GM18909 (cell line): Measurements from ENCODE around the gene DDX5.

ENCODE experiments used
- ATAC-seq: cut with Tn5 transposase; IDR thresholded peaks from one replicate; pipeline ENCODE4 v1.9.1; 2021; ENCODE audit warnings: mild to moderate bottlenecking; ENCODE audit not compliant: unreplicated experiment, poor library complexity

Gene DDX5

DNA sequence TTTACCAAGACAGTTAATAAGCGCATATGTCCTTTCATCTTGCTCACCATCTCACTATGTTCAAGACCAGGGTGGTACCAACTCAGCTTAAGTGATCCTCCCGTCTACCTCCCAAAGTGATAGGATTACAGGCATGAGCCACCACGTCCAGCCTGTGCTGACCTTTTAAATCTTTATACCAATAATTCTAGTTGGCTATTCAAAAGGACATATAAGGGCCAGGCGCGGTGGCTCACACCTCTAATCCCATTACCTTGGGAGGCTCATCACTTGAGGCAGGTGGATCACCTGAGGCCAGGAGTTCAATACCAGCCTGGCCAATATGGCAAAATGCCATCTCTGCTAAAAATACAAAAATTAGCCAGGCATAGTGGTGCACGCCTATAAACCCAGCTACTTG is 3.1 kb upstream of the DDX5 start:
- no peak for ATAC-seq

DNA sequence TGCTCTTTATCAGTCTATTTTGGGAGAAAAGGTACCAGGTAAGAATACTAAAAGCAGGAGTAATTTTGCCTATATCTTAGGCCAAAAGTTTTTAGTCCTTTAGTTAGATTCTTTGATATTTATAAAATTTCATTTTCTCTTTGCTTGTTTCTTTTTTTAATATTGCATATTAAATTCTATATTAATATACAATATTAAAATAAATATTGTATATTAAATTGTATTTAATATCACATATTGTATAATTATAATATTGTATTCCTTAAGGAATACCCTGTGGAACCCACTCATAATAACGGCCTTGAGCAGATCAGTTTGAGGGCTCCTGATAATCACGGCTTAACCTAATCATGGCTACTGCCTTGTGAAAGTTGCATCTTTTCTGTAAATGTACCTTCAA is 2.6 kb upstream of the DDX5 start:
- no peak for ATAC-seq

DNA sequence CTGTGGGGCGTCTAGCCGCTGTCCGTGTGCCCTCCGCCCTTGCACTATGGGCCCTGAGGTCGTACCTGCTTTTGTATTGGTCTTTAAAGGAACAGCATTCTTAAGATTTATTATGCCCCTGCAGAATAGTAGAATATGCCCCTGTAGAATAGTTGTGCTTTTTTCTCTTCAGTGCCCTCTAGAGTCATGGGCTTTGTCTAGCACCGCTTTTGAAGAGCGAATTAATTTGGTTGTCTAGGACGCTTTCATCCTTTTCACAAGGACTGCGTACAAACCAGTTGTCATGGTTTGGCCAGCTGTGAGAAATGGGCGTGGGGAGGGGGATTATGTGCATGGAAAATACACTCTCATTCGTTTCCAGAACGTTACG is 1.3 kb upstream of the DDX5 start:
- peak; percentile 23 for ATAC-seq

DNA sequence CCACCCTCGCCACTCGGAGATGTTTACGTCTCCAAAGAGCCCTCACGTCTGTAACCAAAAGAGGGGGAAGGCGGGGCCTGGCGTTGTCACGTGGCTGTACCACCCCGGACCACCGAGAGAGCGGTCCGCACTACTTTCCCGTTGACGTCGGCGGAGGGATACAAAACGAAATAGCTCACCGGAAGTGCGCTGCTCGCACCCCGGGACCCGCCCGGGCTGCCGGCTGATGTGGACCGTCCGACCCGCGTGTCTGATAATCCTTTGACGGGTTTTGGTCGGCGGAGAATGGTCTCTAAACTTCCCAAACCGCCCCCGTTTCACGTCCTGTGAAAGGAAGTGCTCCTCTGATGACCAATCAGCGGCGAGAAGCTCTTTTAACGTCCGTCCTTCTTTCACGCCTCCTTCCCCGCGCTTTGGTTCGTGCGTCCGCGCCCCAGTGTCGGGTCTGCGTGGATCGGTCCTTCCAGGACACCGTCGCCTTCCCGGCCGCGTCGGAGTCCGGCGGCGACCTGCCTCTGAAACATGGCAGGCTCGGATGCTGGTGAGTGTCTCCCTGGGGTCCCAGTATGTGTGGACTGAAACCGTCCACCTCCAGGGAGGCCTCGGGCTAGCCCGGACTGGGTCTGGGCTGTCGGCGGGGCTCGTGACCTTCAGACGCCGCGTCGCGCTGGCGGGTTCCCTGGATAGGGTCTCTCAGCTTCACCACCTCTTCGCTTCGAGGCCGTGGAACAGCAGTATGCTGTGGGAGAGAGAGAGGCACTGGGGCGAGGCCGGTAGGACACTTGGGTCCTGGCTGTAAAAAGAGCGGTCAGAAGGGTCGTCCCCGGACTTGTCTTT is 705 bp upstream of the DDX5 start, which contains the start of gene CEP95:
Gene CEP95 (plus strand): TSS at position 402 of the 837 bp plus-strand sequence. CDS start 121 bp downstream, at position 523.
- peak; percentile 64 for ATAC-seq

DNA sequence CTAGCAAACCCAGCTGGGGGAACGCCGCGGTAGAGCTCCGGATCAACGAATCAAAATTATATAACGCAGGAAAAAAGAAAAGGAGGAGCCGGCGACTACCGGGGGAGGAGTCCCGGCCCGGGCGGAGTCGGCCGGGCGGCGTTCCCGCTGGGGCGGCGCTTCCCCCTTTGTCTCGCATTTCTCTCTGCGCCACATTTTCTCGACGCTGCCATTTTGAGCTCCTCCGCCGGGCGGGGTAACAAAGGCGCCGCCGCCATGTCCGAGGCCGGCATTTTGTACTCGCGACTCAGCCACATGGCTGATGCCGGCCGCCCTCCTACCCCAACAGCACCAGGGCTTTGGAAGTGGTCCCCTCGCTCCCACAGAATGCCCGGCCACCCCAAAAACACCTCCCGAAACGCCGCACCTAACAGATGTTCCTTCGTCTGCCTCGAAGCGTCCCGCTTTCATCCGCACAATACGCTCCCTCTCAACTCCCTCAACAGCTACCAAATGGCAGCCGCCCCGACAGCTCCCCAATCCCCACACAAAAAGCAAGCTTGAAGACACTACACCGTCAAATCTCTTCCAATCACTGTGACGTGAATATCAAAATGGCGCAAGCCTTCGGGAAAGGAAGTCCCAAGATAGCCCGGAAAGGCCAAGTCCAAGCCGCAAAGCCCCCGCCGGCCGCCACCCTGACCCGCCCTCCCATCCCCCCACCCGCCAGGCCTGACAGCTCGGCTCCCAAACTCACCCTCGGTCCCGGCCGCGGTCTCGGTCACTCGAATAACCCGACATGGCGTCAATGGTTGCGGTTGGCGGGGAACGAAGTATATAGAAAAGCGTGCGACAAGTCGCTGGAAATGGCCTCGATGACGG is 519 bp downstream of the DDX5 start:
- ATAC-seq, result peak; percentile 26

DNA sequence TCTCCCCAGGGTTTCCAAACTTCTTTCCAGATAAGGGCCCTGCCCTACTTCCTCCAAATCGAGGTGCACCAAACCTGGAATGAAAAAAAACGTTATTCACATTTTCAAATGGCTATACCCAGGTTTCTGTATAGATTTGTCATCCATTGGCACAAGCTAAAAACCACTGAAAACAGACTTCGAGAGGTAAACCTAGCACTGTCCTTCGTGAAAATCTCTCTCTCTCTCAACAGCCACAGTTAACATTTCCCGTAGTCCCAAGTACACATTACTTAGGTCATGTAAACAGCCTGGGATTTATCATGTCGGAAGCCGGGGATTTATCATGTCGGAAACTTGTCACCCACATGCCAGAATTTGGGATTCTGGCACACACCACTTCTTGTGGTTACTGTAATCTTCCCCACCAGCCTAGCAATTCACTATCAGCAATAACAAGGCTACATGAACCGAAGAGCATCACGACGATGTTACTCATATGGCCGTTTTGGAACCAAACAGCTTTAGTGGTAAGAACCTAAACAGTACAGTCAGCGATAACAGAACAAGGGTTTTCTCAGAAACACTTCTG is 1.2 kb downstream of the DDX5 start:
- no peak for ATAC-seq

DNA sequence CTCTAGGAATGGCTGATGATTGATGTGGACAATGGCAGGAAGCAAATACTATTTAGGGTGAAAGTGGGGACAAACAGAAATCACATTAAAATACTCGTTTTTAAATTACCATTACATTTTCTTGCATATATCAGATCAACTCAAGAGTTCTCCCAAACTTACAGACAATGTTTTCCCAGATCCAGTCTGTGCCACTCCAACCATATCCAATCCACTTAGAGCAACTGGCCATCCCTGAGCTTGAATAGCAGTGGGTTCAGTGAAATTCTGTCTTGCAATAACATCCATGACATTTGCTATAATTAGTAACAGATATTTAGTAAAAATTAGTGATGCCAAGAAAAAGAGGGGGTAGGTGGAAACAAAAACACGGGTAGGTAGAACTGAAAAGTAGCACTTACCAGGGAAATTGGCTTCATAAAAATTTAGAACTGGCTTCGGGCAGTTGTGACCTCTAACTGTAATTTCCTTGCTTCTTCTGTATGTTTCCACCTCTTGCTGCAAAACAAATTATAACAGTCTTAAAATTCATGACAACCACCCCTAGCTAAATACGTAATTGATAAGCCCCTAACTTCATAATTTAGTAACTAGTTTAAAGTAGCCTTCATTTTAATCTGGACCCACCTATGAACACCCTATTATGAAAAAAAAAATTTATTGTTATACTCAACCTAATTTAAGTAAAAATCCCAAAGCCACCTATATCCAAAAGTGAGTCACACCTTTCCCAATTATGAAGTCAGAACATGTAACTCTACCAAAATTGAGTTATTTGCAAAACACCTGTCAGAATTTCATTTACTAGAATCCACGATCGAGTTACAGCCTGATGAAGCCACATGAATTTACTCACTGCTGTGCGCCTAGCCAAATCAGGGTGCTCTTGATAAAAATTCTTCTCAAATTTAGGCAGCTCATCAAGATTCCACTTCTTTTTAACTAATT is 2.0 kb downstream of the DDX5 start:
- ATAC-seq, result no peak

DNA sequence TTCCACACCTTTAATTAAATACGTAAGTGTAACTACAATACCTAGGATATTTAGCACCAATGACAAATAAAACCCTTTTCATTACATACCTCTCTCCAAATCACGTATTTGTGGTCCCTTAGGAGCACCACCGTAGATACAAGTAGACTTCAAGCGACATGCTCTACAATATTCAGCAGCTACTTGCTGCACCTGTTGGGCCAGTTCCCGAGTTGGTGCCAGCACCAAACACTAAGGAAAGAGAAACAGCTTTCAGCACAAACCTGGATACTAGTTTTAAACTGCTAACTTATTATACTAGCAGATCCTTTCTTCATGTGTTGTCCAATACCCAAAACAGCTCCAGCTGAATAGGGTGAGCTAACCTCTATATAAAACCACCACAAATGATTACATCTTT is 2.7 kb downstream of the DDX5 start:
- no peak for ATAC-seq

DNA sequence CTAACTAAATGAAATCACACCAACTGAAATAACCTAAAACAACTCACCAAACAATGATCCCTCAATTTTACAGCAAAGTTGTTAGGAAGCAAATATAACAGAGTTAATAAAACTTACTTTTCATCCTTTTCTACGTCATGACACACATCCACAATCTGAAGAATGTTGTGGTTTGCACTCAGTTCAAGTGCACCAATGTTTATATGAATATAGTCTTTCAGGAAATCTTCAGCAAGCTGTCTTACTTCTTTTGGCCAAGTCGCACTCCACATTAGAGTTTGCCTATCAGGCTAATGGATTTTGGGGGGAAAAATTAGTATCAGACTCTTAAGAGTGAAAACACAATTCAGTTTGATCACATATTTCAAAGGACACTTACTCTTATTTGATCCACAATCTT is 3.3 kb downstream of the DDX5 start:
- ATAC-seq, result no peak

DNA sequence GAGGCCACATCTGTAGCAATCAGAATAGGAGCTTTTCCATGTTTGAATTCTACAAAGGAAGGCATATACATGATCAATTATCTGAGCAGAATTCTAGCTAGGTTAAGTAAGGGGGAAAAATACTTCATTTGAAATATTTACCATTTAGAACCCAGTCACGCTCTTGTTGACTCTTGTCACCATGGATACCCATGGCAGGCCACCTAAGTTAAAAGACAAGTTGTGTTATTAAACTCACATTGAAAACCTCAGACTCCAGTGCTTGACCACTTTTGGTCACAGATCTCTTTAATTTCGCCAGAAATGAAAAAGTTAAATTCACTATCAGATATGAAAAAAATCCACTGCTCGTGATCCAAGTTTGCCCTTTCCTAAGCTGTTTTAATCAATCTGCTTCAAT is 4.1 kb downstream of the DDX5 start:
- no peak for ATAC-seq

DNA sequence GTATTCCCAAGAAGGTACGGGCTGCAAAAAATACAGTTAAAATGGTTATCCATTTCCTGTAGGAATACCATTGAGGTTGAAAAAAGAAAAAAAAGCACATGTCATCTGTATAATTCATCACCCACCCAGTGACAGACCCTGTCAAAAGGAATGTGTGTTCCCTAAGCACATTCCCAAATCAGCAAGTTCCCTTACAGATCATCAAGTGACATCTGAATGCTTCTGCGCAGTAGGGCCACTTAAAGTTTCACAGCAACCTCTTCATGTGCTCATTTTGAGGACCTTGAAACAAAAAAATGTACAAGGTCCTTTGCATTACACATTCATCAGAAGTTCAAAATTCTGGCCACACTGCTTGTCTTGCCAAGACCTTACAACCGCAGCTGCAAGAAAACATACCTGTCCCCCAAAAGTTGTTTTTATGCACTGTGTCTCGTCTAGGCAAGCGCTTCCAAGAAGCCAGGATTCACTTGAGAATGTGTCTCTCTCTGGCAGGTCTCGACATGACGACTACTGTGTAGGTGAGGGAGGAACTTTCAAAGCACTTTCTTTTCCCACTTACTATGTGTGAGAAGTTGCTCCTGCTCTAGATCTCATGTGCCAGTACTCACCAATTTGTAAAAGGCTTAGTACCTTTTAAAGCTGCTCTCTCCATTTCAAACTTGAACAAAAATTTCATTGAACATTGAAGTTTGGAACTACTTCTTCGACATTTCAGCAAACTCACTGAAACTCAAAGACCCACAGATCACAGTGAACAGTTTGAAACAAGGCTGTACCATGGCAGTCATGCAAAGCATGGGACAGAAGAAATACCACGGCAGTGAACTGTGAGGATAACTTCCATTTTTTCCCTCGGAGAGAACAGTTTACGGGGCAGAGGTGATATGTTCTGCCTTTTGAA is 5.0 kb downstream of the DDX5 start:
- ATAC-seq, result no peak

DNA sequence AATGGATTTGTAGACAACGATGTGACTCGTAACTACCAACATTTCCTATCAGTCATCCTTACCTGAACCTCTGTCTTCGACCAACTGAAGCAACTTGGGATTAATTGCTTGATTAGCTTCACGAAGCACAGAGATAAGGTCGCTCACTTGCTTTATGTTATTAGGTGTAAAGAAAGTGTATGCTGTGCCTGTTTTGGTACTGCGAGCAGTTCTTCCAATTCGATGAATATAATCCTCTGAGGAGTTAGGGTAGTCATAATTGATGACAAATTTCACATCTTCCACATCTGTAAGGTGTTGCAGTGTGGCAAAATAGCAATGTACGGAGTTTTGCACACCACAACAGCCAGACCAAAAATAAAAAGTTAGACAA is 5.6 kb downstream of the DDX5 start:
- ATAC-seq, result no peak

DNA sequence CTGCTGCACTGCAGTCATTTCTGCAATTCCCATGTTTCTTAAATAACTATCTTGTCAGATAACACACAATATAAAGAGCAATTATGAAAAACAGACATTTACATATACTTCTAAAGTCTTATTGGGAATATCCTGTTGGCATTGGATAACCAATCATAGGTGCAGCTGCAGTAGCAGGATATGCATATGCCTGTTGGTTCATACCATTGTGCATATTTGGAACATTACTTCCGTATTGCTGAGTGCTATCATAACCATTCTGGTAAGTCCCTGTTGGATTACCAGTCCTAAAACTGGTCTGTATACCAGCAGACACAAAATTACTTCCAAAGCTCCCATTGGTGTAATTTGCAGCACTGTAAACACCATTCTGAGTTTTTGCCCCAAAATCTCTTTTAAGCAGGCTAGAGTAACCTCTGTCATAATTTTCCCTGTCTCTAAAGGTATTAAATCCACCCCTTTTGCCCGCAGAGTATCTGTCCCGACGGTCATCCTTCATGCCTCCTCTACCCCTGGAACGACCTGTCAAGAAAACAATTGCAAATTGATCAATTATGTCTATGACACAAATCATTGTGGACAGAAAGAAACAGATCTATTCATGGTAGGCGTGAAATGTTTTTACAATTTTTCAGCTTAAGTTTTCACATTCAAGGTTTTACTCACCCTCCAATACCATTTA is 6.1 kb downstream of the DDX5 start:
- ATAC-seq, result no peak

DNA sequence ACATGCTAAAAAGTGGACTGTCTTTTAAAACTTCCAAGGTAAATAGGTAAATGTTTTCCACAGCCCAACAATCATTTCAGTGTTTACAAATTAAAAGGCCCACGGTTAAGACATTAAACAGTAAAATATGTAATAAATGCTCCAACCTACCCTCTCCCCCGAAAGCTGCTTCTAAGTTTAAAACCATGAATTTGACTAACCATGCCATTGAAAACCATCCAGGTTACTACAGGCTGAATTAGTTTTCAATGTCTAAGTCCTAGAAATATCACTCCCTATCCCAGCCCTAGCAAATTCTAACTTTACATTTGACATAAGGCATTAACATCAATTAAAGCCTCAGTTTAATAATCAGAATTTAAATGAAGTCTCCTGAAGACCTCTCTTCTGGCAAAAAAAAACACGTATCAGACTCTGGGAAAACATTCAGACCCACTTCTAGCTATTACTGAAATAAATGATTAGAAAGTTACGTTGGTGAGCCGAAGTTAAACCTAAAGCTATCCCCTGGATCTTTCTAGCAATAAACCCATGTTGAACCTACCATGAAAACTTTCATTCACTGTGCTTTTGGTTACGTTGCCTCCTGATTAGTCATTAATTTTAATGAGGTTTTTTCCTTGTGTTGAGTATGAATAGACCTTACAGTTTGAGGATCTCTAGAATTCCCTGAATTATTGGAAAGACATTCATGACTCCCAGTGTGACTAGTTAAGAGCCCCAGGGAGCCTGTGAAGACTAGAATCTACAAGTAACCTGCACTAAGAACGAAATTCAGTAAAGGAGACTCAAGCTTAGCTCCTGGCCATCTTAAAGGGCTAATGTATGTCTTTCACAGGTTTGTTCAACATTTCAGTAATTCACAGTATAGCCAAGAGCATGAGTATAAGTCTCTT is 7.5 kb downstream of the DDX5 start:
- ATAC-seq, result no peak

DNA sequence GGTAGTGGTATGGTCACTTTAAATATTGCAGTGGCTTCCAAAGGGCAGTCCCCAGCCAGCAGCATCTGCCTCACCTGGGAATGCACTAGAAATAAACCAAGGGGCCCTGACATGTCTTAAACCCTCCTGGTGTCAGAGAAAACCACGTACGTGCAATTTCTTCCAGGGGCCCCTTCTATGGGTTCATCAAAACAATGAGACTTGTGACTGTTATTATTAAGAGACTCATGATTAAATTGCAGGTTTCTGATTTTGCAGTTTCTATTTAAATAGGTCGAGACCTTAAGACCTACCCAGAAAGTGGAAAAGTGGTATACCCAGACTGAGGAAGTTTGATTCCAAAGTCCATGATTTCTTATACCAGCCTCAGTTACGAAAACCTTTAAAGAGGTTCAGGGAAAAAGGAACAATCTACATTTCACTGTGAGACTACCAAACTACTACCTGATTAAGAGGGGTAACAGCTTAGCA is 8.5 kb downstream of the DDX5 start:
- no peak for ATAC-seq

DNA sequence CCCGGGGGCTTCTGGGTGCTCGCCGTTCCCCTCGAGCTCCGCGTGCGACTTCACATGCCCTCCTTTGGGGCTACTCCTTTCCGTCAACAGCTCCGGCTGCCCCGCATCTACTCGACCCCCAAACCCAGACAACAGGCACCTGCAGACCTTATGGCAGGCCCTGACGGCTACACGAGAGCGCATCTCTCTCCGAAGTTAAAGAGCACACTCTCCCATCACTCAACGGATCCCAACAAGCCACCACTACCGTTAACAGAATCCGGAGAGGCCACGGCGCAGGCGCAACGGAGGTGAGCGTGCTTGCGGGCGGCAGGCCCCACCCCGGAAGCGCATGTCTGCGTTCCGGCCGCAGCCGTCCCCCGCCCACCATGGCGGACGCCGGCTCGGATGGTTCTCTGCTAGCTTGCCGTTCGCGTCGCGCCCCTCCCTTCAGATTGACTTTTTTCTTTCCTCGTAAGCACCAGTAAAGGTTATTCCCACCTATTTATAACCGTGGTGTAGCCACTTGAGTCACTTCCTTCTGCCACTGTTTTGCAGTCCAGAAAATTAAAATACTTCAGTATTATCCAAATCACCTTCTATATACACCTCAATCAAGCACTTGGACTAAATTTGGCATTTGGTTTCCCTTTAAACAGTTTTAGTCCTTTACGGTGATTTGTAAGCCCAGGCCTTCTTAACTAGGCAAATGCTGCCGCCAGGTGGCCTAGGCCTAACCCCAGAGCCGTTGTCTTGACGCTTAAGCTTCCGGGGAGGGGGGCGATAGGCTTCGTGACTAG is 9.1 kb downstream of the DDX5 start, which contains the start of gene POLG2:
Gene POLG2 (minus strand): TSS at position 269 of the 779 bp plus-strand sequence. CDS start 86 bp downstream, at position 183.
- peak; percentile 86 for ATAC-seq
